HepG2 (cell line): Measurements from ENCODE around the gene PYGB. TPM values are rescaled to one million over a fixed set of nuclear protein-coding genes. Genes with fewer than 3 reads are reported as not detected.

Experiments used
- EED ChIP-seq: sonication (generic); formaldehyde crosslinking; IDR thresholded peaks from 2 replicates; pipeline ENCODE4 v1.5.0; 2020; ENCODE audit warnings: mild to moderate bottlenecking, missing genetic modification reagents
- ETV5 ChIP-seq: IDR thresholded peaks from 2 replicates; pipeline ENCODE4 v1.6.1; 2018; ENCODE audit warnings: missing biosample characterization, missing genetic modification reagents, inconsistent platforms, borderline replicate concordance
- FOSL2 ChIP-seq: sonication (generic); formaldehyde crosslinking; IDR thresholded peaks from 2 replicates; pipeline ENCODE4 v1.4.0; 2020; ENCODE audit warnings: missing genetic modification reagents
- FOXJ3 ChIP-seq: sonication (generic); formaldehyde crosslinking; IDR thresholded peaks from 2 replicates; pipeline ENCODE4 v1.4.0; 2020; ENCODE audit warnings: missing genetic modification reagents, mild to moderate bottlenecking, borderline replicate concordance
- GABPA ChIP-seq, 2 experiments: IDR thresholded peaks; 2 replicates each; pipeline ENCODE4 v1.6.1; 2011 to 2016; ENCODE audit warnings: low read depth in 2 of 2, low read length in 1 of 2, missing biosample characterization in 1 of 2, missing genetic modification characterization in 1 of 2
- GATAD1 ChIP-seq: IDR thresholded peaks from 2 replicates; pipeline ENCODE4 v1.6.1; 2016; ENCODE audit warnings: missing genetic modification reagents, missing compliant biosample characterization
- HMG20B ChIP-seq: conservative IDR thresholded peaks from 2 replicates; pipeline ENCODE4 v1.6.1; 2016; ENCODE audit warnings: missing genetic modification reagents, missing compliant biosample characterization
- HNRNPK ChIP-seq: fragments of 200-400 bp; formaldehyde crosslinking; IDR thresholded peaks from 2 replicates; pipeline ENCODE4 v1.6.1; 2018; ENCODE audit warnings: low read length, low read depth, moderate library complexity, mild to moderate bottlenecking; ENCODE audit not compliant: poor library complexity, severe bottlenecking
- HOXD1 ChIP-seq: sonication (generic); formaldehyde crosslinking; IDR thresholded peaks from 2 replicates; pipeline ENCODE4 v1.5.0; 2020; ENCODE audit warnings: missing genetic modification reagents
- MYNN ChIP-seq: sonication (generic); formaldehyde crosslinking; IDR thresholded peaks from 2 replicates; pipeline ENCODE4 v1.4.0; 2020; ENCODE audit warnings: mild to moderate bottlenecking, low read depth, missing genetic modification reagents
- NFE2 ChIP-seq: sonication (generic); formaldehyde crosslinking; IDR thresholded peaks from 2 replicates; pipeline ENCODE4 v1.4.0; 2020; ENCODE audit warnings: missing genetic modification reagents
- PITX1 ChIP-seq: sonication (generic); formaldehyde crosslinking; IDR thresholded peaks from 2 replicates; pipeline ENCODE4 v1.5.1; 2020; ENCODE audit warnings: mild to moderate bottlenecking, missing genetic modification reagents
- RORA ChIP-seq: sonication (generic); formaldehyde crosslinking; IDR thresholded peaks from 2 replicates; pipeline ENCODE4 v1.5.0; 2020; ENCODE audit warnings: mild to moderate bottlenecking, missing genetic modification reagents, moderate library complexity
- SALL1 ChIP-seq: sonication (generic); formaldehyde crosslinking; IDR thresholded peaks from 2 replicates; pipeline ENCODE4 v1.8.0; 2022; ENCODE audit warnings: mild to moderate bottlenecking, missing genetic modification reagents
- TSC22D2 ChIP-seq: sonication (generic); formaldehyde crosslinking; IDR thresholded peaks from 2 replicates; pipeline ENCODE4 v1.5.1; 2020; ENCODE audit warnings: missing genetic modification reagents, mild to moderate bottlenecking, borderline replicate concordance
- U2AF1 ChIP-seq: fragments of 200-400 bp; formaldehyde crosslinking; optimal IDR thresholded peaks from 2 replicates; pipeline ENCODE3; 2017; ENCODE audit warnings: mild to moderate bottlenecking, low read depth, low read length
- ZEB1 ChIP-seq: IDR thresholded peaks from 2 replicates; pipeline ENCODE4 v1.6.1; 2012; ENCODE audit warnings: mild to moderate bottlenecking, low read depth, inconsistent platforms; ENCODE audit not compliant: insufficient replicate concordance
- ZFP41 ChIP-seq: sonication (generic); formaldehyde crosslinking; IDR thresholded peaks from 2 replicates; pipeline ENCODE4 v1.4.0; 2020; ENCODE audit warnings: mild to moderate bottlenecking, missing genetic modification reagents, borderline replicate concordance
- ZFP82 ChIP-seq: sonication (generic); formaldehyde crosslinking; IDR thresholded peaks from 2 replicates; pipeline ENCODE4 v1.5.1; 2020; ENCODE audit warnings: mild to moderate bottlenecking, missing genetic modification reagents, borderline replicate concordance
- ZMYM2 ChIP-seq: sonication (generic); formaldehyde crosslinking; IDR thresholded peaks from 2 replicates; pipeline ENCODE4 v1.8.0; 2022; ENCODE audit warnings: mild to moderate bottlenecking, missing genetic modification reagents
- ZNF34 ChIP-seq: sonication (generic); formaldehyde crosslinking; IDR thresholded peaks from 2 replicates; pipeline ENCODE4 v1.4.0; 2020; ENCODE audit warnings: mild to moderate bottlenecking, missing genetic modification reagents, borderline replicate concordance
- ZNF646 ChIP-seq: sonication (generic); formaldehyde crosslinking; IDR thresholded peaks from 2 replicates; pipeline ENCODE4 v1.9.0; 2021; ENCODE audit warnings: mild to moderate bottlenecking, missing genetic modification reagents
- ZNF83 ChIP-seq: sonication (generic); formaldehyde crosslinking; IDR thresholded peaks from 2 replicates; pipeline ENCODE4 v1.4.0; 2020; ENCODE audit warnings: missing genetic modification reagents, mild to moderate bottlenecking, borderline replicate concordance
- polyA plus RNA-seq, 8 experiments: library from polyadenylated mRNA; depleted of rRNA in 3 of 8; stranded (reverse) in 7 of 8; unstranded in 1 of 8; fragments of >200 nt; fragmentation: Illumina TruSeq in 4 of 8; extraction: Trizol in 4 of 8; gene quantifications; 2 replicates each; pipeline versions ENCODE4 v1.2.1 to v1.2.3, GENCODE V29; 2011 to 2016; ENCODE audit warnings: low read depth in 4 of 8, missing spikeins in 1 of 8, mixed read lengths in 1 of 8; ENCODE audit not compliant: insufficient read depth in 1 of 8
- total RNA-seq, 5 experiments: library from RNA; depleted of rRNA; stranded (reverse); fragments of >200 nt; fragmentation: Illumina TruSeq; extraction: Trizol; gene quantifications; 2 replicates each; pipeline ENCODE4 v1.2.3, GENCODE V29; 2016; ENCODE audit warnings: low read depth in 1 of 5
- TF ChIP-seq, protein P1 (sequence below): sonication (generic); formaldehyde crosslinking; IDR thresholded peaks from 2 replicates; pipeline ENCODE4 v1.9.0; 2021; ENCODE audit warnings: missing genetic modification reagents, mild to moderate bottlenecking, borderline replicate concordance

Gene PYGB
- total and polyA plus RNA-seq, 2 of the 13 experiments (the other 11 are each of a cell fraction or from before 2014, with no cell fraction given), result 24.2 to 86.3 TPM

GRCh38 chr20:25247000-25247517 lies 826 bp upstream of the PYGB start (continued):
- TF ChIP-seq ZNF646 (no peak), SALL1 (CRISPR knock-in tag) (peak; percentile 28; the same call in 1 of the 2 replicates), HNRNPK (no peak), ZMYM2 (CRISPR knock-in tag) (peak; percentile 68; the same call in 1 of the 2 replicates), FOSL2 (CRISPR knock-in tag) (no peak; the same call in 1 of the 2 replicates), ZFP41 (CRISPR knock-in tag) (0 out of 2 replicates have a peak, but pooled peaks have one; percentile 63), ZNF83 (CRISPR knock-in tag) (no peak), GABPA (IDR thresholded peaks at IDR 0.05; ENCODE audit: low read depth, low read length) (no peak), GABPA (CRISPR knock-in tag; IDR thresholded peaks at IDR 0.05; ENCODE audit: low read depth) (no peak), HOXD1 (CRISPR knock-in tag) (no peak; the same call in 1 of the 2 replicates), GATAD1 (CRISPR knock-in tag) (peak; percentile 58), EED (no peak; the same call in 1 of the 2 replicates), NFE2 (CRISPR knock-in tag) (no peak), TSC22D2 (CRISPR knock-in tag) (0 out of 2 replicates have a peak, but pooled peaks have one; percentile 9), HMG20B (CRISPR knock-in tag) (no peak), MYNN (no peak), RORA (CRISPR knock-in tag) (no peak), ZNF34 (no peak), PITX1 (CRISPR knock-in tag) (no peak), ZEB1 (no peak), FOXJ3 (peak; percentile 46; the same call in 1 of the 2 replicates), U2AF1 (no peak), ZFP82 (CRISPR knock-in tag) (peak; percentile 16; the same call in 1 of the 2 replicates), ETV5 (CRISPR knock-in tag) (0 out of 2 replicates have a peak, but pooled peaks have one; percentile 18)
- TF ChIP-seq, protein P1, sequence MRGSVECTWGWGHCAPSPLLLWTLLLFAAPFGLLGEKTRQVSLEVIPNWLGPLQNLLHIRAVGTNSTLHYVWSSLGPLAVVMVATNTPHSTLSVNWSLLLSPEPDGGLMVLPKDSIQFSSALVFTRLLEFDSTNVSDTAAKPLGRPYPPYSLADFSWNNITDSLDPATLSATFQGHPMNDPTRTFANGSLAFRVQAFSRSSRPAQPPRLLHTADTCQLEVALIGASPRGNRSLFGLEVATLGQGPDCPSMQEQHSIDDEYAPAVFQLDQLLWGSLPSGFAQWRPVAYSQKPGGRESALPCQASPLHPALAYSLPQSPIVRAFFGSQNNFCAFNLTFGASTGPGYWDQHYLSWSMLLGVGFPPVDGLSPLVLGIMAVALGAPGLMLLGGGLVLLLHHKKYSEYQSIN, result no peak
